Activated T-cell treated with anti-CD3 and anti-CD28 coated beads, Interleukin-2, amount 50 U/mL, for 4 hours (primary cell): ENCODE results near the gene SLC13A4. TPM values are rescaled to one million over a fixed set of nuclear protein-coding genes. Genes with fewer than 3 reads are reported as not detected.

Source experiments
- ATAC-seq, 2 donors: fragments of 200-7000 bp; cut with Tn5 transposase; one replicate each; pipeline ENCODE4 v1.10.0; 2021
- DNase-seq: peaks from one replicate; pipeline ENCODE4 v3.0.0-alpha.2; 2020
- H3K27me3 Mint-ChIP-seq: one replicate; pipeline ENCODE4 v1.8.0; 2021; ENCODE audit warnings: low read depth, mixed read lengths
- H3K36me3 Mint-ChIP-seq: one replicate; pipeline ENCODE4 v1.8.0; 2022; ENCODE audit warnings: mixed read lengths; ENCODE audit not compliant: insufficient read depth
- H3K4me1 Mint-ChIP-seq: one replicate; pipeline ENCODE4 v1.8.0; 2021; ENCODE audit warnings: low read depth, mixed read lengths
- H3K4me3 Mint-ChIP-seq: one replicate; pipeline ENCODE4 v1.8.0; 2021; ENCODE audit warnings: mild to moderate bottlenecking, moderate library complexity, mixed read lengths
- H3K9me3 Mint-ChIP-seq: one replicate; pipeline ENCODE4 v1.8.0; 2021; ENCODE audit warnings: mixed read lengths
- total RNA-seq, 3 donors: library from RNA; stranded (reverse); gene quantifications; one replicate each; pipeline ENCODE4 v1.2.1, GENCODE V29; 2021

The SLC13A4 gene
- total RNA-seq, 3 donors from 2014 or later = not detected

DNA sequence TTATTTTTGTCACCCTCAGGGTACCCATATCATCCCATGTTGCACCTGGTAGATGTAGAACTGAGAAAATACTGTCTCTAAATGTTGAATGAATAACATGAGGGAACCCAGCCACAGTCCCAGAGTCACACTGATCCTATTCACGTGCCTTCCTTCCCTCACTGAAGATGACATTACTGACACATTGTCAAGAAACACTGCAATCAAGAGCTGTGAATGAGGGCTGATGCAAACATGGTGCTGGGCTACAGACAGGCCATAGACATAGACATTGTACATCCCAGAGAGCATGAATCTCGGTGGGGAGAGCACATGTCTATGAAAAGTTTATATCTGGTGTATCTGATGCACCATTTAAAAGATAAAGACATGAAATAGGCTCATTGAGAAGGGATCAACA is 9.8 kb downstream of the SLC13A4 start:
- no peak for ATAC-seq
- H3K27me3 Mint-ChIP-seq = peaks cover 18% of the 10 kb centered on the region
- no peaks in the 10 kb centered on the region for H3K9me3 Mint-ChIP-seq
- H3K36me3 Mint-ChIP-seq = no peaks in the 10 kb centered on the region
- DNase-seq = no peak
- H3K4me1 Mint-ChIP-seq = no peaks in the 10 kb centered on the region
- H3K4me3 Mint-ChIP-seq = no peak overlapping the region

DNA sequence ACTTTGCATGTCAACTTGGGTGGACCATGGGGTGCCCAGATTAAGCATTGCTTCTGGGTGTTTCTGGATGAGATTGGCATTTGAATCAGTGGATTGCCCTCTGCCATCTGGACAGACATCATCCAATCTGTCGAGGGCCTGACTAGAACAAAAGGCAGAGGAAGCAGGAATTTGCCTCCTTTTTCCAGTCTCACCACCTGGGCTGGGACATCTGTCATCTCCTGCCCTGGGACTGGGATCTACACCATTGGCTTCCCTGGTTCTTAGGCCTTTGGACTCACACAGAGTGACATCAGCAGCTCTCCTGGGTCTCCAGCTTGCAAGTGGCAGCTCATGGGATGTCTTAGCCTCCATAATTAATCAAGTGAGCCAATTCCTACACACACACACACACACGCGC is 10.3 kb downstream of the SLC13A4 start:
- Mint-ChIP-seq H3K27me3 (peaks cover 18% of the 10 kb centered on the region), H3K9me3 (no peaks in the 10 kb centered on the region), H3K36me3 (no peaks in the 10 kb centered on the region), H3K4me3 (no peak overlapping the region), H3K4me1 (no peaks in the 10 kb centered on the region)
- ATAC-seq (no peak), DNase-seq (no peak)

GRCh38 chr7:135716677-135717238 is 11.2 kb downstream of the SLC13A4 start:
- Mint-ChIP-seq H3K36me3 (no peaks in the 10 kb centered on the region), H3K4me1 (no peaks in the 10 kb centered on the region), H3K4me3 (no peak overlapping the region), H3K27me3 (peaks cover 18% of the 10 kb centered on the region), H3K9me3 (no peaks in the 10 kb centered on the region)
- ATAC-seq (no peak), DNase-seq (no peak)

- Mint-ChIP-seq H3K36me3 (no peaks in the 10 kb centered on the region), H3K4me3 (no peak overlapping the region), H3K4me1 (no peaks in the 10 kb centered on the region), H3K27me3 (peaks cover 11% of the 10 kb centered on the region), H3K9me3 (no peaks in the 10 kb centered on the region)
- DNase-seq = no peak
- ATAC-seq = no peak
Measured at GRCh38 chr7:135715673-135716072, 12.3 kb downstream of the SLC13A4 start.

DNA sequence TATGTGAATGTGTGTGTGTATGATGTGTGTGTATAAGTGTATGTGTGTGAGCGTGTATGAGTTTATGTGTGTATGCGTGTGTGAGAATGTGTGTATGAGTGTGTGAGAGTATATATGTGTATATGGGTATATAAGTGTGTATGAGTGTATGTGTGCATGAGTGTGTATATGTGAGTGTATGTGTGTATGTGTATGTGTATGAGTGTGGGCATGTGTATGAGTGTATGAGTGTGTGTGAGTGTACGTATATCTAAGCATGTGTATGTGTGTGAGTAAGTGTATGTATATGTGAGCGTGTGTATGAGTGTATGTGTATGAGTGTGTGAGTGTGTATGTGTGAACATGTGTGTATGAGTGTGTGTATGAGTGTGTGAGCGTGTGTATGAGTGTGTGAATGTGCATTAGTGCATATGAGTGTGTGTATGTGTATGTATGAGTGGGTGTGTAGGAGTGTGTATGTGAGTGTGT is 12.9 kb downstream of the SLC13A4 start:
- H3K4me1 Mint-ChIP-seq = no peaks in the 10 kb centered on the region
- DNase-seq (no peak), ATAC-seq (no peak)
- no peak overlapping the region for H3K4me3 Mint-ChIP-seq
- peaks cover 9% of the 10 kb centered on the region for H3K27me3 Mint-ChIP-seq
- H3K36me3 Mint-ChIP-seq = no peaks in the 10 kb centered on the region
- no peaks in the 10 kb centered on the region for H3K9me3 Mint-ChIP-seq

- no peak for DNase-seq
- H3K4me3 Mint-ChIP-seq = no peak overlapping the region
- no peaks in the 10 kb centered on the region for H3K9me3 Mint-ChIP-seq
- H3K36me3 Mint-ChIP-seq = no peaks in the 10 kb centered on the region
- peaks cover 9% of the 10 kb centered on the region for H3K27me3 Mint-ChIP-seq
- ATAC-seq = no peak
- no peaks in the 10 kb centered on the region for H3K4me1 Mint-ChIP-seq
Measured at GRCh38 chr7:135714534-135715009, 13.4 kb downstream of the SLC13A4 start.

GRCh38 chr7:135713836-135714470 is 14.0 kb downstream of the SLC13A4 start:
- Mint-ChIP-seq H3K27me3 (peaks cover 8% of the 10 kb centered on the region), H3K36me3 (no peaks in the 10 kb centered on the region), H3K4me3 (no peak overlapping the region), H3K9me3 (no peaks in the 10 kb centered on the region), H3K4me1 (no peaks in the 10 kb centered on the region)
- DNase-seq (no peak), ATAC-seq (no peak)

- H3K4me3 Mint-ChIP-seq = no peak overlapping the region
- peaks cover under 1% of the 10 kb centered on the region for H3K27me3 Mint-ChIP-seq
- H3K9me3 Mint-ChIP-seq = no peaks in the 10 kb centered on the region
- ATAC-seq (no peak), DNase-seq (no peak)
- H3K36me3 Mint-ChIP-seq = no peaks in the 10 kb centered on the region
- H3K4me1 Mint-ChIP-seq = no peaks in the 10 kb centered on the region
Measured at GRCh38 chr7:135712796-135713195, 15.2 kb downstream of the SLC13A4 start.

GRCh38 chr7:135712182-135712782 is 15.7 kb downstream of the SLC13A4 start:
- ATAC-seq (no peak), DNase-seq (no peak)
- H3K36me3 Mint-ChIP-seq = no peaks in the 10 kb centered on the region
- no peaks in the 10 kb centered on the region for H3K27me3 Mint-ChIP-seq
- H3K4me3 Mint-ChIP-seq = no peak overlapping the region
- no peaks in the 10 kb centered on the region for H3K4me1 Mint-ChIP-seq
- H3K9me3 Mint-ChIP-seq = no peaks in the 10 kb centered on the region

DNA sequence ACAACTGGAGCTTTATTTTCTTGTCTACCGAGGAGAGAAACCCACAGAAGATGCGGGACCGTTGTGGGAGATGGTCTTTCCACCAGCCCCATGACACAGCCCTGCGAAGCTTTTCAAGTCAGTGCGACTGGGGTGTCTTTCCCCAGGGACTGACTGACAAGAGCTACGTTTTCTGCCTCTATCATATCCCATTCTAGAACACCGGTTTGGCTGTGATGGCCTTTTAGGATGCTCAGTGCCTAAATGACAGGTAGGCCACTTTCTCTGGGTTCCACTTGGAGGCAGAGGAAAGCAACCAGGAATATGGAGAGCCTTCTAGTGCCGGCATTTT is 16.9 kb downstream of the SLC13A4 start:
- Mint-ChIP-seq H3K4me1 (no peaks in the 10 kb centered on the region), H3K4me3 (no peak overlapping the region), H3K9me3 (no peaks in the 10 kb centered on the region), H3K27me3 (no peaks in the 10 kb centered on the region), H3K36me3 (no peaks in the 10 kb centered on the region)
- ATAC-seq = no peak
- DNase-seq = no peak

GRCh38 chr7:135710417-135711138 is 17.4 kb downstream of the SLC13A4 start:
- Mint-ChIP-seq H3K27me3 (no peaks in the 10 kb centered on the region), H3K4me1 (no peaks in the 10 kb centered on the region), H3K4me3 (no peak overlapping the region), H3K9me3 (no peaks in the 10 kb centered on the region), H3K36me3 (no peaks in the 10 kb centered on the region)
- no peak for DNase-seq
- peak in 1 of 2 donors; percentile 14 for ATAC-seq

DNA sequence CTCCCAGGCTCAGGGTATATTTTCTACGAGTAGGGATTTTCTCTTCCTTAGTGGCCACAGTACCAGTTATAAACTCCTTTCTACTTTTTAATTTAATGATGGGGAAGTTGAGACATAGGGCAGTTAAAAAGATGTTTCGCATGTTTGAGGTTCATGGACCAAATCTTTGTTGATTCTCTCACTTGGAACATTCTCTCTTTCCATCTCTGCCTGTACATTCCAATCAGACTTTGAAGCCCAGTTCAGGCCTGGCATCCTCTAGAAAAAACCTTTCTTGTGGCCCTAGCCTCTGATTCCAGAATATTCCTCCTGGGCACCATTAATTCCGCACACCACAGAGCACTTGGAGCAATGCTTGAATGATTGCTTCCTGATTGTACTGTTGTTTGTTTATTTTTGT is 18.5 kb downstream of the SLC13A4 start:
- no peaks in the 10 kb centered on the region for H3K9me3 Mint-ChIP-seq
- ATAC-seq (no peak), DNase-seq (no peak)
- H3K36me3 Mint-ChIP-seq = no peaks in the 10 kb centered on the region
- H3K27me3 Mint-ChIP-seq = no peaks in the 10 kb centered on the region
- H3K4me1 Mint-ChIP-seq = no peaks in the 10 kb centered on the region
- H3K4me3 Mint-ChIP-seq = no peak overlapping the region

DNA sequence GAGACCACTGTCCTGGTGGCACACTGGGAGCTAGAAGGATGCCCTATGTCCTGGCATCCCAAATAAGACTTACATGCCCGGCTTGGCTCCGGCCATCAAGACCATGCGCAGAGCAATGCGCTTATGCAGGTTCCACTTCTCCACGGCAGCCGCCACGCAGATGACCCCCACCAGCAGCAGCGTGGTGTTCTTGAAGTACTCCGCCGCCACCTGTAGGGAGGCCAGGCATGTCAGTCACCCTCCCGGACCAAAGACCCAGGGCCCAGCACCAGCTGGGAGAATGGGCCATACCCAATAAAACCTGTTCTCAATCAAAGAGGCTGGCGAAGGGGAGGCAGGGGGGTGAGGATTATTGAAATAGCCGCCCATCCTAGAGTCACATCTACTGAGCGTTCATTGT is 19.9 kb downstream of the SLC13A4 start:
- no peaks in the 10 kb centered on the region for H3K27me3 Mint-ChIP-seq
- no peak for DNase-seq
- no peaks in the 10 kb centered on the region for H3K4me1 Mint-ChIP-seq
- ATAC-seq = no peak
- H3K4me3 Mint-ChIP-seq = no peak overlapping the region
- H3K36me3 Mint-ChIP-seq = no peaks in the 10 kb centered on the region
- H3K9me3 Mint-ChIP-seq = no peaks in the 10 kb centered on the region

GRCh38 chr7:135707570-135707966 is 20.4 kb downstream of the SLC13A4 start:
- no peaks in the 10 kb centered on the region for H3K4me1 Mint-ChIP-seq

More at GRCh38 chr7:135707570-135707966, 20.4 kb downstream of the SLC13A4 start:
- no peak overlapping the region for H3K4me3 Mint-ChIP-seq
- no peaks in the 10 kb centered on the region for H3K36me3 Mint-ChIP-seq
- no peak for DNase-seq
- no peaks in the 10 kb centered on the region for H3K27me3 Mint-ChIP-seq
- no peaks in the 10 kb centered on the region for H3K9me3 Mint-ChIP-seq
- no peak for ATAC-seq
